Hippocampal formation (tissue), 2 donors: Measurements from ENCODE around the gene BCKDK.
"Not testable (repeated sequence)": the region's sequence is repeated elsewhere in the genome, so short reads cannot be mapped to it uniquely, and the experiment has no call there.

Experiments
- DNase-seq, 2 donors: peaks; one replicate each; lab custom pipeline; 2025; lab: John Stamatoyannopoulos, UW

BCKDK gene

GRCh38 chr16:31127182-31127581 is 19.0 kb downstream of the BCKDK start:
- no peak for DNase-seq

- DNase-seq: peak in 1 of 2 donors; percentile 9
These were observed 20.8 kb downstream of the BCKDK start for GRCh38 chr16:31128711-31129567.

GRCh38 chr16:31129568-31130335 is 21.6 kb downstream of the BCKDK start:
- DNase-seq: peak in 1 of 2 donors; percentile 17

- no peak for DNase-seq
These were observed 22.2 kb downstream of the BCKDK start for GRCh38 chr16:31130336-31130891.

GRCh38 chr16:31130899-31131298 is 22.7 kb downstream of the BCKDK start:
- no peak for DNase-seq

GRCh38 chr16:31131416-31131815 is 23.2 kb downstream of the BCKDK start:
- DNase-seq: no peak

- DNase-seq: no peak
These were observed 23.7 kb downstream of the BCKDK start for GRCh38 chr16:31131841-31132271.

GRCh38 chr16:31132303-31132979 is 24.3 kb downstream of the BCKDK start:
- DNase-seq: no peak

GRCh38 chr16:31133046-31133501 is 24.9 kb downstream of the BCKDK start:
- DNase-seq: no peak

GRCh38 chr16:31134091-31134571 is 25.9 kb downstream of the BCKDK start:
- no peak for DNase-seq

- DNase-seq: no peak
These were observed 26.7 kb downstream of the BCKDK start for GRCh38 chr16:31134625-31135534.

GRCh38 chr16:31135535-31136286 is 27.5 kb downstream of the BCKDK start, which contains the start of gene PRSS8:
PRSS8 (minus strand) TSS chr16:31135727; CDS start chr16:31135498, 229 bp downstream.
- no peak for DNase-seq

GRCh38 chr16:31136287-31136662 is 28.1 kb downstream of the BCKDK start:
- DNase-seq: no peak

GRCh38 chr16:31136822-31137499 is 28.8 kb downstream of the BCKDK start:
- DNase-seq: not testable (repeated sequence)

GRCh38 chr16:31138621-31139578 is 30.7 kb downstream of the BCKDK start:
- DNase-seq: no peak

GRCh38 chr16:31141071-31141469 is 32.9 kb downstream of the BCKDK start:
- not testable (repeated sequence) for DNase-seq

- no peak for DNase-seq
These were observed 33.4 kb downstream of the BCKDK start for GRCh38 chr16:31141489-31142108.
